Upper lobe of left lung (tissue), 6 donors: ENCODE data around the gene ASIC3. TPM values are rescaled to one million over a fixed set of nuclear protein-coding genes. Genes with fewer than 3 reads are reported as not detected.

Source experiments
- ATAC-seq, 2 donors: fragments of 200-7000 bp; cut with Tn5 transposase; one replicate each; pipeline ENCODE4 v1.9.1; 2022; ENCODE audit warnings: mild to moderate bottlenecking in 2 of 2, moderate library complexity in 2 of 2; ENCODE audit not compliant: low FRiP score in 2 of 2
- DNase-seq, 2 donors: peaks; one replicate each; pipeline ENCODE4 v3.0.0-alpha.2; 2019 to 2020
- H3K27ac ChIP-seq, 4 donors: fragments of 200-600 bp; sonication (generic); one replicate each; pipeline ENCODE4 v1.5.1; 2016 to 2019
- H3K27me3 ChIP-seq, 4 donors: fragments of 200-600 bp; sonication (generic); one replicate each; pipeline ENCODE4 v1.5.1; 2017 to 2019
- H3K36me3 ChIP-seq, 4 donors: fragments of 200-600 bp; sonication (generic); one replicate each; pipeline ENCODE4 v1.5.1; 2016 to 2019
- H3K4me1 ChIP-seq, 4 donors: fragments of 200-600 bp; sonication (generic); one replicate each; pipeline ENCODE4 v1.5.1; 2018 to 2019
- H3K4me3 ChIP-seq, 4 donors: fragments of 200-600 bp; sonication (generic); one replicate each; pipeline ENCODE4 v1.5.1; 2017 to 2019; ENCODE audit warnings: mild to moderate bottlenecking in 2 of 4, moderate library complexity in 1 of 4
- H3K9me3 ChIP-seq, 4 donors: fragments of 200-600 bp; sonication (generic); one replicate each; pipeline ENCODE4 v1.5.1; 2018 to 2019
- CTCF ChIP-seq, 6 experiments: fragments of 450-650 bp in 4 of 6; fragments of 200-600 bp in 2 of 6; sonication (generic) in 2 of 6; IDR thresholded peaks; one replicate each; pipeline ENCODE4 v1.5.1; 2016 to 2019; ENCODE audit warnings: antibody characterized with exemption in 6 of 6
- EP300 ChIP-seq, 4 donors: sonication (generic); formaldehyde crosslinking; IDR thresholded peaks; one replicate each; pipeline ENCODE4 v1.5.1; 2017; ENCODE audit warnings: antibody characterized with exemption in 4 of 4, control low read depth in 2 of 4
- POLR2A ChIP-seq, 4 donors: fragments of 450-650 bp; IDR thresholded peaks; one replicate each; pipeline ENCODE4 v1.5.1; 2016 to 2017; ENCODE audit warnings: antibody characterized with exemption in 4 of 4, mild to moderate bottlenecking in 2 of 4
- POLR2AphosphoS5 ChIP-seq, 2 donors: sonication (generic); formaldehyde crosslinking; IDR thresholded peaks; one replicate each; pipeline ENCODE4 v1.5.1; 2017; ENCODE audit warnings: antibody characterized with exemption in 2 of 2
- WGBS, 2 donors: methylation state at CpG; one replicate each; pipeline ENCODE4 v1.1.5; 2017 to 2018; 5-methylcytosine and 5-hydroxymethylcytosine counted together
- total RNA-seq, 6 donors: library from RNA; depleted of rRNA in 4 of 6; stranded (reverse); fragments of >200 nt in 4 of 6; gene quantifications; one replicate each; pipeline versions ENCODE4 v1.1.0 to v1.2.1, GENCODE V29; 2016 to 2021
- donor health status: DM: no; HTN: no; CAD: no; lungs with moderate emphysema.
- donor health status: DM: no; HTN: yes; CAD: no; lungs with severe emphysema.

Gene ASIC3
- total RNA-seq, 6 donors from 2014 or later: 2.1 to 37.7 (median 4.0) TPM

GRCh38 chr7:151074817-151075661, 26.7 kb downstream of the ASIC3 start:
- peak in 1 of 2 donors; percentile 60 for DNase-seq
- 96 to 97% methylated on average over 14 to 26 of the region's 26 CpGs for WGBS, 2 donors
- TF ChIP-seq EP300 (IDR thresholded peaks at IDR 0.05) (no peak), POLR2A (IDR thresholded peaks at IDR 0.05) (no peak), POLR2AphosphoS5 (IDR thresholded peaks at IDR 0.05) (no peak), CTCF (IDR thresholded peaks at IDR 0.05) (no peak)

GRCh38 chr7:151075662-151075971, 27.3 kb downstream of the ASIC3 start:
- WGBS, 2 donors: 84 to 90% methylated on average over 6 to 7 of the region's 7 CpGs
- no peaks in the 10 kb centered on the region for H3K9me3 ChIP-seq
- DNase-seq (no peak), ATAC-seq (no peak)
- peaks cover 9 to 23% (median 17%) of the 10 kb centered on the region in 4 donors for H3K4me1 ChIP-seq
- no peak overlapping the region for H3K27ac ChIP-seq
- peaks cover 12 to 70% (median 60%) of the 10 kb centered on the region in 4 donors for H3K36me3 ChIP-seq
- TF ChIP-seq EP300 (IDR thresholded peaks at IDR 0.05): no peak
- TF ChIP-seq POLR2AphosphoS5 (IDR thresholded peaks at IDR 0.05): no peak
- H3K27me3 ChIP-seq: no peaks in the 10 kb centered on the region
- H3K4me3 ChIP-seq: no peak overlapping the region

More at GRCh38 chr7:151074817-151075661, 26.7 kb downstream of the ASIC3 start:
- no peak overlapping the region for H3K4me3 ChIP-seq
- H3K27me3 ChIP-seq: no peaks in the 10 kb centered on the region
- ATAC-seq: no peak
- H3K27ac ChIP-seq: no peak overlapping the region
- H3K4me1 ChIP-seq: peaks cover 9 to 20% (median 16%) of the 10 kb centered on the region in 4 donors
- H3K9me3 ChIP-seq: no peaks in the 10 kb centered on the region
- peaks cover 18 to 76% (median 65%) of the 10 kb centered on the region in 4 donors for H3K36me3 ChIP-seq

- H3K27ac ChIP-seq: no peak overlapping the region
- H3K36me3 ChIP-seq: peaks cover 11 to 67% (median 56%) of the 10 kb centered on the region in 4 donors
- TF ChIP-seq POLR2AphosphoS5 (IDR thresholded peaks at IDR 0.05) (no peak), CTCF (IDR thresholded peaks at IDR 0.05) (no peak), POLR2A (IDR thresholded peaks at IDR 0.05) (no peak), EP300 (IDR thresholded peaks at IDR 0.05) (no peak)
- no peaks in the 10 kb centered on the region for H3K27me3 ChIP-seq
- DNase-seq (peak in 1 of 2 donors; percentile 63), ATAC-seq (no peak)
- H3K4me3 ChIP-seq: no peak overlapping the region
- H3K9me3 ChIP-seq: no peaks in the 10 kb centered on the region
- peaks cover 10 to 26% (median 19%) of the 10 kb centered on the region in 4 donors for H3K4me1 ChIP-seq
- WGBS, 2 donors: 91% methylated on average over 20 to 22 of the region's 22 CpGs
Measured at GRCh38 chr7:151075978-151076426, 27.7 kb downstream of the ASIC3 start.

- peaks cover 11 to 61% (median 45%) of the 10 kb centered on the region in 4 donors for H3K36me3 ChIP-seq
- ATAC-seq (no peak), DNase-seq (peak in 1 of 2 donors; percentile 84)
- no peaks in the 10 kb centered on the region for H3K27me3 ChIP-seq
- no peaks in the 10 kb centered on the region for H3K9me3 ChIP-seq
- peaks cover 21 to 36% (median 30%) of the 10 kb centered on the region in 4 donors for H3K4me1 ChIP-seq
- H3K4me3 ChIP-seq: no peak overlapping the region
- TF ChIP-seq EP300 (IDR thresholded peaks at IDR 0.05) (no peak), POLR2AphosphoS5 (IDR thresholded peaks at IDR 0.05) (no peak), CTCF (IDR thresholded peaks at IDR 0.05) (peak in 3 of 6 experiments; percentile 11 to 45 (median 28)), POLR2A (IDR thresholded peaks at IDR 0.05) (no peak)
- H3K27ac ChIP-seq: no peak overlapping the region
- WGBS, 2 donors: 82 to 91% methylated on average over 8 to 32 of the region's 33 CpGs
Measured at GRCh38 chr7:151076863-151077704, 28.8 kb downstream of the ASIC3 start.

- TF ChIP-seq CTCF (IDR thresholded peaks at IDR 0.05): no peak
- TF ChIP-seq POLR2A (IDR thresholded peaks at IDR 0.05): no peak
- no peak for TF ChIP-seq POLR2AphosphoS5 (IDR thresholded peaks at IDR 0.05)
- TF ChIP-seq EP300 (IDR thresholded peaks at IDR 0.05): no peak
- WGBS, 2 donors: 77 to 87% methylated on average over 8 to 10 of the region's 10 CpGs
- Histone ChIP-seq H3K27me3 (no peaks in the 10 kb centered on the region), H3K27ac (no peak overlapping the region), H3K9me3 (no peaks in the 10 kb centered on the region), H3K4me3 (no peak overlapping the region), H3K36me3 (peaks cover 6 to 54% (median 38%) of the 10 kb centered on the region in 4 donors), H3K4me1 (peaks cover 28 to 43% (median 37%) of the 10 kb centered on the region in 4 donors)
- DNase-seq (peak in 1 of 2 donors; percentile 52), ATAC-seq (no peak)
Measured at GRCh38 chr7:151077705-151078232, 29.4 kb downstream of the ASIC3 start.
